RWPE2 (cell line): ENCODE data around the gene SLC4A3.

Experiments
- ATAC-seq: fragments of 200-7000 bp; cut with Tn5 transposase; 3 replicates; pipeline ENCODE4 v1.9.1; 2021; ENCODE audit warnings: low read depth
- DNase-seq: peaks from one replicate; pipeline ENCODE4 v3.0.0-alpha.2; 2020; ENCODE audit warnings: low spot score
- H3K27ac ChIP-seq: fragments of 450-650 bp; 2 replicates; pipeline ENCODE4 v1.5.1; 2017; ENCODE audit warnings: mild to moderate bottlenecking; ENCODE audit not compliant: poor library complexity, severe bottlenecking
- H3K27me3 ChIP-seq: fragments of 250-450 bp; sonication (Bioruptor Pico); 2 replicates; pipeline ENCODE4 v1.5.1; 2021; ENCODE audit warnings: mild to moderate bottlenecking, moderate library complexity; ENCODE audit not compliant: insufficient read depth, poor library complexity, severe bottlenecking
- H3K36me3 ChIP-seq: fragments of 250-450 bp; sonication (Bioruptor Pico); 2 replicates; pipeline ENCODE4 v1.5.1; 2020; ENCODE audit warnings: low read depth, mild to moderate bottlenecking, moderate library complexity
- H3K4me1 ChIP-seq: fragments of 250-450 bp; sonication (Bioruptor Pico); 2 replicates; pipeline ENCODE4 v1.5.1; 2021; ENCODE audit warnings: mild to moderate bottlenecking, moderate library complexity; ENCODE audit not compliant: insufficient read depth, poor library complexity, severe bottlenecking
- H3K4me3 ChIP-seq: fragments of 250-450 bp; sonication (Bioruptor Pico); 2 replicates; pipeline ENCODE4 v1.5.1; 2021; ENCODE audit warnings: mild to moderate bottlenecking, moderate library complexity; ENCODE audit not compliant: severe bottlenecking
- H3K9me3 ChIP-seq: fragments of 250-450 bp; sonication (Bioruptor Pico); 2 replicates; pipeline ENCODE4 v1.5.1; 2021; ENCODE audit warnings: mild to moderate bottlenecking, moderate library complexity; ENCODE audit not compliant: severe bottlenecking
- TF ChIP-seq, protein P1 (sequence below): fragments of 450-650 bp; IDR thresholded peaks from one replicate; pipeline ENCODE4 v1.5.1; 2017; ENCODE audit warnings: mild to moderate bottlenecking, moderate library complexity; ENCODE audit not compliant: poor library complexity, severe bottlenecking

The SLC4A3 gene

DNA sequence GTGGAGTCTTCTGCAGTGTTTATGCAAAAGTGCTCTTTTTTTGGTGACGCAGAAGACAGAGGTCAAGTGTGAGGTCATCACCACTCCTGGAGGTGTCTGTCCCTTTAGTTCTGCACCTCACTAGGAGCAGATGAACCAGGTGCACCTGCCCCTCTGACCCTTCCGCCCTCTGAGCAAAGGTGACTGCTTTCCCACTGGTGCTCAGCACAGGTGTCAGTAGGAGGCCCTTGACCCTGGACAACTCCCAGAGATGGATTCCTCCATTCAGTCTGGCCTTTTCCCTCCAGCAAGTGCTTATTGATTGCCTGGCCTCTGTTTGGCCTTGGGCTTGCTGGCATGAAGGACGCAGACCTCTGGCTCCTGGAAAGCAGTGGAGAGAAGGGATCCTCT lies 8.7 kb upstream of the SLC4A3 start:
- TF ChIP-seq, protein P1, sequence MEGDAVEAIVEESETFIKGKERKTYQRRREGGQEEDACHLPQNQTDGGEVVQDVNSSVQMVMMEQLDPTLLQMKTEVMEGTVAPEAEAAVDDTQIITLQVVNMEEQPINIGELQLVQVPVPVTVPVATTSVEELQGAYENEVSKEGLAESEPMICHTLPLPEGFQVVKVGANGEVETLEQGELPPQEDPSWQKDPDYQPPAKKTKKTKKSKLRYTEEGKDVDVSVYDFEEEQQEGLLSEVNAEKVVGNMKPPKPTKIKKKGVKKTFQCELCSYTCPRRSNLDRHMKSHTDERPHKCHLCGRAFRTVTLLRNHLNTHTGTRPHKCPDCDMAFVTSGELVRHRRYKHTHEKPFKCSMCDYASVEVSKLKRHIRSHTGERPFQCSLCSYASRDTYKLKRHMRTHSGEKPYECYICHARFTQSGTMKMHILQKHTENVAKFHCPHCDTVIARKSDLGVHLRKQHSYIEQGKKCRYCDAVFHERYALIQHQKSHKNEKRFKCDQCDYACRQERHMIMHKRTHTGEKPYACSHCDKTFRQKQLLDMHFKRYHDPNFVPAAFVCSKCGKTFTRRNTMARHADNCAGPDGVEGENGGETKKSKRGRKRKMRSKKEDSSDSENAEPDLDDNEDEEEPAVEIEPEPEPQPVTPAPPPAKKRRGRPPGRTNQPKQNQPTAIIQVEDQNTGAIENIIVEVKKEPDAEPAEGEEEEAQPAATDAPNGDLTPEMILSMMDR, result no peak
- no peak for DNase-seq
- no peaks in the 10 kb centered on the region for H3K9me3 ChIP-seq

GRCh38 chr2:219619235-219619634 lies 8.2 kb upstream of the SLC4A3 start:
- Histone ChIP-seq H3K36me3 (no peaks in the 10 kb centered on the region), H3K27ac (no peak overlapping the region), H3K4me1 (no peaks in the 10 kb centered on the region), H3K9me3 (no peaks in the 10 kb centered on the region), H3K27me3 (no peaks in the 10 kb centered on the region), H3K4me3 (no peak overlapping the region)
- TF ChIP-seq, protein P1, result peak; percentile 8
- no peak for DNase-seq
- no peak for ATAC-seq

More for the DNA sequence above, 8.7 kb upstream of the SLC4A3 start:
- no peak overlapping the region for H3K4me3 ChIP-seq
- ATAC-seq, result no peak
- no peaks in the 10 kb centered on the region for H3K36me3 ChIP-seq
- no peaks in the 10 kb centered on the region for H3K4me1 ChIP-seq
- no peaks in the 10 kb centered on the region for H3K27me3 ChIP-seq
- H3K27ac ChIP-seq, result no peak overlapping the region

- Histone ChIP-seq H3K27ac (no peak overlapping the region), H3K36me3 (no peaks in the 10 kb centered on the region), H3K27me3 (no peaks in the 10 kb centered on the region), H3K9me3 (no peaks in the 10 kb centered on the region), H3K4me3 (no peak overlapping the region), H3K4me1 (no peaks in the 10 kb centered on the region)
- TF ChIP-seq, protein P1, result no peak
- DNase-seq (no peak), ATAC-seq (no peak)
Measured at GRCh38 chr2:219620546-219620945, 6.9 kb upstream of the SLC4A3 start.

GRCh38 chr2:219621935-219622334 lies 5.5 kb upstream of the SLC4A3 start:
- TF ChIP-seq, protein P1, result no peak
- no peak overlapping the region for H3K27ac ChIP-seq
- no peaks in the 10 kb centered on the region for H3K4me1 ChIP-seq
- no peaks in the 10 kb centered on the region for H3K27me3 ChIP-seq
- H3K36me3 ChIP-seq, result no peaks in the 10 kb centered on the region
- no peak for DNase-seq
- no peak for ATAC-seq
- H3K9me3 ChIP-seq, result no peaks in the 10 kb centered on the region
- H3K4me3 ChIP-seq, result no peak overlapping the region

DNA sequence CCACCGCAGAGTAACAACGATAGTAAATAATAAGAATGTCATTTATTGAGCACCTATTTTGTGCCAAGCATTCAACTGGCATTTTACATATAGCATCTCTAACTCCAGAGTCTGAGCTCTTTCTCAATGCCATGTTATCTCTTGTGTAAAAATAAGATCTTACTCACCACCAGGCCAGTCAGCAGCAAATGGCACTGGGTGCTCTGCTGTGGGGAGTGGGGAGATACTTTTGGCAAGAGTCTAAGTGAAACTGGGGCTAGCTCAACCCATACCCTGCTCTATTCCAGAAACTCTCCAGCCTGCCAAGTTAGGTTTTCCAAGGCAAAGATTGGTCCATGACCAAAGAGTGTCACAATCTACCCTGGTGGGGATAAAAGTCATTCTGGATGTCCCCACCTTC lies 5.0 kb upstream of the SLC4A3 start:
- no peaks in the 10 kb centered on the region for H3K27me3 ChIP-seq
- no peaks in the 10 kb centered on the region for H3K36me3 ChIP-seq
- H3K9me3 ChIP-seq, result no peaks in the 10 kb centered on the region
- no peak overlapping the region for H3K4me3 ChIP-seq
- TF ChIP-seq, protein P1, result no peak
- no peak overlapping the region for H3K27ac ChIP-seq
- no peak for DNase-seq
- no peak for ATAC-seq
- H3K4me1 ChIP-seq, result no peaks in the 10 kb centered on the region
